Progenitor cell of endocrine pancreas (in vitro differentiated cells): ENCODE measurements around the gene SLC27A3. TPM values are rescaled to one million over a fixed set of nuclear protein-coding genes. Genes with fewer than 3 reads are reported as not detected.
"Not testable (repeated sequence)": the region's sequence is repeated elsewhere in the genome, so short reads cannot be mapped to it uniquely, and the experiment has no call there.

ENCODE experiments used
- DNase-seq: peaks from one replicate; pipeline ENCODE4 v3.0.0; 2021; ENCODE audit warnings: low spot score; ENCODE audit not compliant: unreplicated experiment
- H3K27ac Mint-ChIP-seq: 2 replicates; pipeline ENCODE4 v1.8.0; 2021; ENCODE audit warnings: mild to moderate bottlenecking, moderate library complexity, mixed read lengths
- H3K27me3 Mint-ChIP-seq: 2 replicates; pipeline ENCODE4 v1.8.0; 2021; ENCODE audit warnings: mixed read lengths
- H3K36me3 Mint-ChIP-seq: 2 replicates; pipeline ENCODE4 v1.8.0; 2022; ENCODE audit warnings: mixed read lengths; ENCODE audit not compliant: insufficient read depth
- H3K4me1 Mint-ChIP-seq: 2 replicates; pipeline ENCODE4 v1.8.0; 2021; ENCODE audit warnings: low read depth, mixed read lengths
- H3K4me3 Mint-ChIP-seq: 2 replicates; pipeline ENCODE4 v1.8.0; 2021; ENCODE audit warnings: low read depth, mild to moderate bottlenecking, moderate library complexity, mixed read lengths
- H3K9me3 Mint-ChIP-seq: 2 replicates; pipeline ENCODE4 v1.8.0; 2021; ENCODE audit warnings: low read depth, mixed read lengths
- total RNA-seq: library from RNA; stranded (reverse); gene quantifications from 2 replicates; pipeline ENCODE4 v1.2.1, GENCODE V29; 2021
- TF ChIP-seq, protein P1 (sequence below): fragments of 200-600 bp; sonication (generic); IDR thresholded peaks from one replicate; pipeline ENCODE4 v1.5.0; 2021; ENCODE audit warnings: antibody characterized with exemption, mild to moderate bottlenecking; ENCODE audit not compliant: unreplicated experiment

SLC27A3 gene
- total RNA-seq, 1 donor from 2014 or later, result 36.6 TPM

DNA sequence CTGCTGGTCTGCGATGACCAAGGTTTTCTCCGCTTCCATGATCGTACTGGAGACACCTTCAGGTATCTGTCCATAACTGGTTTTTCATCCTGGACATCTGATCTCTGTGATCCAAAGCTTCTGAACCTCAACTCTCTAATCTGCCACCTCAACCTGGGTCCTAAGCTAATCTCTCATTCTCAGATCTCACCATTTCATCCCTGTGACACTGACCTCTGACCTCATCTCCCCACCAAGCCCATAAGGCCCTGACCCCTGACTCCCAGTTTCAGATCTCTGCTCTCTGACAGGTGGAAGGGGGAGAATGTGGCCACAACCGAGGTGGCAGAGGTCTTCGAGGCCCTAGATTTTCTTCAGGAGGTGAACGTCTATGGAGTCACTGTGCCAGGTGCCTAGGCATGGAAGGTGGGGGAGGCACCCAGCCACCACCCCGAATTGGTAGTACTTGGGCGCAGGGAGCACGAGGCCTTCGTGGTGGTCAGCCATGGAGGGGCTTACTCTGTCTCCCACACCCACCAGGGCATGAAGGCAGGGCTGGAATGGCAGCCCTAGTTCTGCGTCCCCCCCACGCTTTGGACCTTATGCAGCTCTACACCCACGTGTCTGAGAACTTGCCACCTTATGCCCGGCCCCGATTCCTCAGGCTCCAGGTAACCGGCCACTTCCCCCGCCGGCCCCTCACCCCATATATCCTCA, 3.8 kb downstream of the SLC27A3 start:
- H3K27ac Mint-ChIP-seq, result no peak overlapping the region
- DNase-seq, result no peak
- peaks cover 3% of the 10 kb centered on the region for H3K36me3 Mint-ChIP-seq
- H3K9me3 Mint-ChIP-seq, result no peaks in the 10 kb centered on the region
- H3K27me3 Mint-ChIP-seq, result no peaks in the 10 kb centered on the region
- TF ChIP-seq, protein P1, sequence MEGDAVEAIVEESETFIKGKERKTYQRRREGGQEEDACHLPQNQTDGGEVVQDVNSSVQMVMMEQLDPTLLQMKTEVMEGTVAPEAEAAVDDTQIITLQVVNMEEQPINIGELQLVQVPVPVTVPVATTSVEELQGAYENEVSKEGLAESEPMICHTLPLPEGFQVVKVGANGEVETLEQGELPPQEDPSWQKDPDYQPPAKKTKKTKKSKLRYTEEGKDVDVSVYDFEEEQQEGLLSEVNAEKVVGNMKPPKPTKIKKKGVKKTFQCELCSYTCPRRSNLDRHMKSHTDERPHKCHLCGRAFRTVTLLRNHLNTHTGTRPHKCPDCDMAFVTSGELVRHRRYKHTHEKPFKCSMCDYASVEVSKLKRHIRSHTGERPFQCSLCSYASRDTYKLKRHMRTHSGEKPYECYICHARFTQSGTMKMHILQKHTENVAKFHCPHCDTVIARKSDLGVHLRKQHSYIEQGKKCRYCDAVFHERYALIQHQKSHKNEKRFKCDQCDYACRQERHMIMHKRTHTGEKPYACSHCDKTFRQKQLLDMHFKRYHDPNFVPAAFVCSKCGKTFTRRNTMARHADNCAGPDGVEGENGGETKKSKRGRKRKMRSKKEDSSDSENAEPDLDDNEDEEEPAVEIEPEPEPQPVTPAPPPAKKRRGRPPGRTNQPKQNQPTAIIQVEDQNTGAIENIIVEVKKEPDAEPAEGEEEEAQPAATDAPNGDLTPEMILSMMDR, result no peak
- H3K4me3 Mint-ChIP-seq, result no peak overlapping the region
- peaks cover 15% of the 10 kb centered on the region for H3K4me1 Mint-ChIP-seq

DNA sequence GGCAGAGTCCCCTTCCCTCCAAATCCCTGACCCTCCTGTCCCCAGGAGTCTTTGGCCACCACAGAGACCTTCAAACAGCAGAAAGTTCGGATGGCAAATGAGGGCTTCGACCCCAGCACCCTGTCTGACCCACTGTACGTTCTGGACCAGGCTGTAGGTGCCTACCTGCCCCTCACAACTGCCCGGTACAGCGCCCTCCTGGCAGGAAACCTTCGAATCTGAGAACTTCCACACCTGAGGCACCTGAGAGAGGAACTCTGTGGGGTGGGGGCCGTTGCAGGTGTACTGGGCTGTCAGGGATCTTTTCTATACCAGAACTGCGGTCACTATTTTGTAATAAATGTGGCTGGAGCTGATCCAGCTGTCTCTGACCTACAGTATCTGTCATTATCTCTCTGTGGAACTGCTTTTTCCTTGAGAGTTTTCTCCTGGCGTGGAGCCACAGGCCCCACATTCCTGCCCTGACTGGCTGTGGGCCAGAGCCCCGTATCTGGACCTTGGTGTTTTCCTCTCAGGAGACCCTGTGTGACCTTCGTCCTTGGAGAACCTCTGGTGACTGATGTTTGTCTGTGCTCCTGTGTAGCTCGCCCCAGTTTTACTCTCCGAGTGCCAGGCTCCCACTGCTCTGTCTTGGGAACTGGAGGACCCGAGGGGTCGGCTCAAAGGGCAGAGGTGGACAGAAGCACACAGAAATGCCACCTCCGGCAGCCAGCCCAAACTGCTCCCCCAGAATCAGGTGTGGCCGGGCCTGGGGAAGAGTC, 4.8 kb downstream of the SLC27A3 start:
- Mint-ChIP-seq H3K27me3 (no peaks in the 10 kb centered on the region), H3K27ac (no peak overlapping the region), H3K4me3 (no peak overlapping the region), H3K9me3 (no peaks in the 10 kb centered on the region), H3K4me1 (peaks cover 11% of the 10 kb centered on the region), H3K36me3 (peaks cover 1% of the 10 kb centered on the region)
- DNase-seq, result no peak
- TF ChIP-seq, protein P1, result no peak

DNA sequence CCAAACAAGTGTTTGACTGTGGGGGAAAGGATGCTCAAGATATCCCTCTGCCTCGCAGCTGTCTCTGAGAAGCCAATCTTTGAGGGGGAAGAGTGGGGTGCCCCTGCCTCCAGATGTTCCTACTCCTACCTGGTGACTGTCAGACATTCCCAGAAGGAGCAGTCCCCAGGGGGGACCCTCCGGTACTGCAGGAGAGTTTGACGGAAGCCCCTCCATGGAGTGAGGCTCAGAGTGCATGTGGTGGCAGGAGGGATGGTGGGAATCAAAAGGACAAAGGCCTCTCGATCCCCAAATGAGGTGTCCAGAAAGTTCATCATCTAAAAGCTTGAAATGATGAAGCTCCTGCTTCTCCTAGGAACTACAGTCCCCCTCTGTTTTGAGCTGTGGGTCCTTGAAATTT, 5.3 kb downstream of the SLC27A3 start:
- H3K36me3 Mint-ChIP-seq, result peaks cover 1% of the 10 kb centered on the region
- TF ChIP-seq, protein P1, result no peak
- H3K9me3 Mint-ChIP-seq, result no peaks in the 10 kb centered on the region
- DNase-seq, result no peak
- H3K27me3 Mint-ChIP-seq, result no peaks in the 10 kb centered on the region
- H3K27ac Mint-ChIP-seq, result no peak overlapping the region
- H3K4me3 Mint-ChIP-seq, result no peak overlapping the region
- H3K4me1 Mint-ChIP-seq, result peaks cover 17% of the 10 kb centered on the region

DNA sequence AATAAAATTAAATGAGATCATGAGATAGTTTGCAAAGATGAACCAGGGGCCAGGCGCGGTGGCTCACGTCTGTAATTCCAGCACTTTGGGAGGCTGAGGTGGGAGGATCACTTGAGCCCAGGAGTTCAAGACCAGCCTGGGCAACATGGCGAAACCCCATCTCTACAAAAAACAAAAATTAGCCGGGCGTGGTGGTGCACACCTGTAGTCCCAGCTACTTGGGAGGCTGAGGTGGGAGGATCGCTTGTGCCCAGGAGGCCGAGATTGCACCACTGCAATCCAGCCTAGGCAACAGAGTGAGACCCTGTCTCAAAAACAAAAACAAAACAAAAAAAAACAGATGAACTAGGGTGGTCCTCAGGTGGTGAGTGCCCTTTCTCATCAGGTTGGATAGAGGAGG, 7.4 kb downstream of the SLC27A3 start:
- H3K27ac Mint-ChIP-seq, result peak overlapping the region; percentile 97
- peaks cover 12% of the 10 kb centered on the region for H3K4me1 Mint-ChIP-seq
- H3K27me3 Mint-ChIP-seq, DNase-seq, H3K36me3 Mint-ChIP-seq, H3K9me3 Mint-ChIP-seq: not testable (repeated sequence)
- peak overlapping the region; percentile 84 for H3K4me3 Mint-ChIP-seq

DNA sequence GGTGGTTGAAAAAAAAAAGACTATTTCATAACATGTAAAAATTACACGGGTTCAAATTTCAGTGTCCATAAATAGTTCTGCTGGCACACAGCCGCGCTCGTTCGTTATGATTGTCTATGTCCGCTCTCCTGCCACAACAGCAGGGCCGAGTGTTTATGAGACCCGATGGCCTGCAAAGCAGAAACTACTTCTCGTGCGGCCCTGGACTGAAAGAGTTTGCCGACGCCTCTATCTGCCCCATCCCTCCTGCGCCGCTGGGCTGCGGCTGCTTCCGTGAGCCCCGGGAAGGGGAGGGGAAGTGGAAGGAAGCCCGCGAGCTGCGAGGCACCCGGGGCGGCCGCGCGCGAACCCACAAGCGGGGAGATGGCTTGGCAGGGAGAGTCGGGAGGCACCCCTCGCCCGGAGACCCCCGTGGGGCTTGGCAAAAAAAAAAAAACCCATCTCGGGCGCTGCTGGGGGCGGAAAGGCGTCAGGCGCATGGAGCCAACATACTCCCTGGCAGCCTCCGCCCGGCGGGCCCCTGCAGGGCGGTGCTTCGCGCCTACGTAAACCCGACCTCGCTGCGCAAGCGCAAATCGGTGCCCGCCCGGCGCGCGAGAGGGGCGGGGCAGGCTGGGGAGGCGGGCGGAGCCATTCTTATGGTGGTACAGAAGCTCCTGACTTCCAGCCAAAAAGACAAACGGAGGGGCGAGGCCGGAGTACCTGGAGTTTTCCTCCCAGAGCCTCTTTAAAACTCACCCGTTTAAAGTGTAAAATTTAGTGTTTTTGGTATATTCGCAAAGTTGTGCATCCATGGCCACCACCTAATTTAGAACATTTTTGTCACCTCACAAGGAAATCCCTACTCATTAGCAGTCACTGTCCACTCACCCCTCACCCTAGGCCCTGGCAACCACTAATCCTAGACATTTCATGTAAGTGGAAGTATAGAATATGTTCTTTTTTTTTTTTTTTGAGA, 8.3 kb downstream of the SLC27A3 start:
- Mint-ChIP-seq H3K9me3 (no peaks in the 10 kb centered on the region), H3K27ac (peak overlapping the region; percentile 97), H3K4me1 (peaks cover 15% of the 10 kb centered on the region), H3K27me3 (no peaks in the 10 kb centered on the region), H3K36me3 (no peaks in the 10 kb centered on the region), H3K4me3 (peak overlapping the region; percentile 84)
- TF ChIP-seq, protein P1, result no peak
- peak; percentile 84 for DNase-seq
